NOMO-1 treated with dmso at 0.1 percent for 144 hours (cell line): ENCODE data around the gene SLAMF8.

Source experiments
- DNase-seq: peaks from one replicate; lab custom pipeline; 2025; ENCODE audit not compliant: unreplicated experiment; lab: John Stamatoyannopoulos, UW

Gene SLAMF8

DNA sequence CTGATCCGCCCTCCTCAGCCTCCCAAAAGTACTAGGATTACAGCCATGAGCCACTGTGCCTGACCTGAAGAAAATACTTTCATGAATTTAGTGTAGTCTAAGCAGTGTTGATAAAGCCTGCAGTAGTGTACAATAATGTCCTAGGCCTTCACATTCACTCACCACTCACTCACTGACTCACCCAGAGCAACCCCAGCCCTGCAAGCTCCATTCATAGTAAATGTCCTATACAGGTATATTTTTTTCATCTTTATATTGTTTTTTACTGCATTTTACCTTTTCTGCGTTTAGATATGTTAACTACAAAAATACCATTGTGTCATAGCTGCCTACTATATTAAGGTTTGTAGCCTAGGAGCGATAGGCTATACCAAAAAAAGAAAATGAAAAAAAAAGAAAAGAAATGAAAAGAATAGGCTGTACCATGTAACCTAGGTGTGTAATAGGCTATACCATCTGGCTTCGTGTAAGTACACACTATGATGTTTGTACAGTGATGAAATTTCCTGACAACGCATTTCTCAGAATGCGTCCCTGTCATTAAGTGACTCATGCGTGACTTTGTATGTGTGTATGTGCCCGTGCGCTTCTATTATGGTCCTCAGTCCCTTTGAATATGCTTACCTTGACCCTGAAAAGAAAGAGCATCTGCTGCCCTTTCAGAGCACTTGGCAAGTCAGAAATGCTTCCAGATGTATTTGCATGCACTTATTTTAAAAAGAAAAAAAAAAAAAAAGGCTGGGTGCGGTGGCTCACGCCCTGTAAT is 9.2 kb upstream of the SLAMF8 start:
- DNase-seq: no peak

DNA sequence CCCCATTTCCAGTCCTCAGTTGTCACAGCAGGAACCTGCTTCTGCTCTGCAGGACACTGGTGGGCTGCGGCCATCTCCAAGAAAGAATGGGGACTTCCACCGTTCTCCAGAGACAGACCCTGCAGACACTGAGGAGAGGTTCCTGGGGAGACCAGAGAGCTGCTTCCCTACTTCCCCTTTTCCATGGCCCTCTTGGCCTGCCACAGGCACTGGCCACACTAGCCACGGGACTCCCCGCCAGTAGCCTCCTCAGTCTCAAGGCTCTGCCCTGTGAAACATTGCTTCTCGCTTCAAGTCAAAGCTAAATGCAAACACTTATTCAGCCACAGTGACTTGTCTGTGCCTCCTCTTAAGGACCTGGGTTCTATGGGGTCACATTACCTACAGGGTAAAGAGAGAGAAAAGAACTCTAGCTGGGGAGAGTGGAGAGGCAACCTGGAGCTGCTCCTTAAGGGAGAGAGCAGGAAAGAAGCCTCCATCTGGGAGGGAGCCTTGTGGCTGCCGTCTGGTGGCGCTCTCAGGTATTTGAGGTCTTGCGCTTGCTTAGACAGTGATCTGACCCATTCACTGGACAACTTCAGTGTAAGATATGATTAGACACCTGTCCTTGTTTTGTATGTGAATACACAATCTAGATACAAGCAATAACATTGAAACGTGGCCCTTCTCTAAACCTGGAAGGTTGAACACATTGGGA is 5.4 kb upstream of the SLAMF8 start:
- DNase-seq: no peak

DNA sequence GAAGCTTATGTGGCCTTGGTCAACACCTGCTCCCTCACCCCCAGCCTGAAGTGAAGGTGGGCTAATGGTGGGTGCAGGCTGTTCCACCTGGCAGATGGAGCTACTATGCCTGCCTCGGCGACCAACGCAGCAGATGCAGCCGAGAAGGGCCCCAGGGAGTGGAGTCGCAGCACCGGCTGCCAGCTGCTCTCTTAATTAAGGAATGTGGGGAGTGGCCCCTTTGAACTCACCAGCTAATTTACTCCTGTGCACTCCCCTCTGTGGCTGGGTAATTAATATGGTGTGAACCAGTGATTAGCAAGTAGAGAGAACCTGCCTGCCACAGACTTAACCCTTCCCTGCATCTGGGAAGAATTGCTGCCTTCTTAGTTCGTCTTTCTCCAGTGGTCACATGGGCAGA is 3.3 kb upstream of the SLAMF8 start:
- no peak for DNase-seq

DNA sequence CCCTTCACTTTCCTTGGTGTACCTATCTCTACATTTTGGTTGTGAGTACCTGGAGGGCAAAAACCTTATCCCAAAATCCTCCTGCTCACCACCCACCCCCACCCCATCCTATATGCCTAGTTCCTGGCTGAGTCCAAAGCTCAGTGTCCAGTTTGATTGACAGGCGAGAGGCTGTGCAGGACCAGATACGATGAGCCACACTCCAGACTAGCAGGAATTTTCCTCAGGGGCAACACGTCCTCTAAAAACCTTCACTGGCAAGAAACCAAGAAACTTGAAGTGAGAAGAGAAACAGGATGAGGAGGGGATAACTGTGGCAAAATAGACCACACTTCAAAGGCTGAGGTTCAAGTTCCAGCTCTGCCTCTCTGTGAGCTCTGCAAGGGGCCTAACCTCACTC is 1.1 kb upstream of the SLAMF8 start:
- DNase-seq: no peak

DNA sequence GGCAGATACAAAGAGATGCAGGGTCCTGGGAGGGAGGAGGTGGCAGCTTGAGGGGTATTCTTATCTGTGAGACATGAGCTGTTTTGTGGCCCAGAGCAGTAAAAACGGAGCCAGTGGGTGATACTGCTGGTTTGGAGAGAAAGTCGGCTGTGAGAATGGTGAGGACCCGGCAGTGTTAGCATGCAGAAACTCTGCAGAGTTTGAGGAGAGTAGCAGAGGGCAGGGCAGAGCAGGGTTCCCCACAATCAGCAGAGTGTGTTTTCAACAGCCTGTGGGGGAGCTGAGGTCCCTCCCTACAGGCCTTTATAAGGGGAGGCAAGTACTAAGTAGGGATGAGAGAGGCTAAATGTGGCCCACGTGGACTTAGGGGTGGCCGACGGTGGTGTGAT is 423 bp downstream of the SLAMF8 start:
- no peak for DNase-seq

DNA sequence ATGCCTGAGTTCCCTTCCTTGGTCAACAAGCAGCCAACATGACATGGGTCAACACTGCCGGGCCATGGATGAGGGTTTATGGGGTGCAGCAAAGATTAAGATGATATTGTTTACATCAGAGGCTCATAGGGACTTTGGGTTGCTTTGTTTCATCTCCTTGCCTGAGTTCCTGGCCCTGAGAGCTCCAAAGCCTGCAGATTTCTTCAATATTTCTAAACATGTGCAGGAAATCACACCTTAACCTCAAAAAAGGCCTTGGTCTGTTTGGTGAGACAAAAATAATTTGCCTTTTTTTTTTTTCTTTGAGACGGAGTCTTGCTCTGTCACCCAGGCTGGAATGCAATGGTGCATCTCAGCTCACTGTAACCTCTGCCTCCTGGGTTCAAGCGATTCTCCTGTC is 876 bp downstream of the SLAMF8 start:
- DNase-seq: no peak

DNA sequence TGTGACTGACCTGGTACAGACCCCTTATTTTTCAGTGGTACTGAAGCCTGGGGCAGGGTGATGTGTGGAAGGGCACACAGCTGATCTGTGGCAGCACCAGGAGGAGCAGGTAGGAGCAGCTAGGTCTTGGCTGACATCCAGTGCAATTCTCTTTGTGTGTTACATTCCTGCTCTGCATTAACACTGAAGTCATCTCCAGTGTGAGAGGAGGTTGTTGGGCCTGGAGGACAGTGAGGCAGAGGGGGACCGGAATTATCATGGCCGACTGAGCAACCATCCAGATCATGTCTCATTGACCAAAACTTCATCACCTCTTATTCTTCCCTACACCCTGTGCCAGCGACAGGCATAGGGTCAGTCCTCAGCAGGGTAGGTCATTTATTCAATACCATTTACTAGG is 1.5 kb downstream of the SLAMF8 start:
- no peak for DNase-seq

DNA sequence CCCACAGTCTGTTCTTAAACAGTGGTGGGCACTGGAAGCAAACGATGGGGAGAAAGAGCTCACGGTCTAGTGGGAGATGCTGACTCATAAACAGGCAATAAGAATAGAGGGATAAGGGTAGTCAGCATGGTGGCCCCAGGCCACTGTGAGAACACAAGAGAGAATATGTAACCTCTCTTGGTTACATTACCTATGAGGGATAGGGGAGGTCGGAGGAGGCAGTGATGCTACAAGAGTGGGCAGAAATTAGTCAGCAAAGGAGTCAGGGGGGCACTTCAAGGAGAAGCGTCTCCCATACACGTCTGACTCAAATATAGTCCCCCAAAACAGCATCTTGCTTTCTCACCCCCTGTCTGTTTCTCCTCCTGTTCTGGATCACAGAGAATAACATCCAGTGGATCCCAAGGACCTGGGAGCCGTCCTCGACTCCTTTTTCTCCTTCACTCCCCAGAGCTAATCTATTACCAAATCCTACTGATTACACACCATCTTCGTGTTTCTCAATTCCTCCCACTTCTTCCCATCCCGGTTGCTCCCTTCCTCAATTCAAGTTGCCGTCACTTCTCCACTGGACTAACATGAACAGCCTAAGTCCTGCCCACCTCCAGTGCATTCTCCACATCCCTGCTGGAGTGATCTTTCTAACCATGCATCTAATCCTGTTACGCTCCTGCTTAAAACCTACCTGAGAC is 2.1 kb downstream of the SLAMF8 start:
- DNase-seq: no peak

DNA sequence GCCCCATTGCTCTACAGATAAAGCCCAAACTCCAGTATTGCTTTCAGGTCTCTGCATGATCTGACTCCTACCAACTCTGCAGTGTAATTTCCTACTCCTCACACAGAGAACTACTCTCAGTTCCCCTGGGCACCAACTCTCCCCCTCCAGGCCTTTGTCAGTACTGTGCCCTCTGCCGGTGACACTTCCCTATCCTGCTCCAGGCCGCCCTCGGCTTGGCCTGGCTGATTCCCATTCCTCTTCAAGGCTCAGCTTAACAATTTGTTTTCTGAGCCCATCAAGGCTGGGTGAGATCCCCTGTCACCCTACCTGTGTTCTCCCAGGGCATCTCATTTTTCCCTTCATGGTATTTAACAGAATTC is 2.6 kb downstream of the SLAMF8 start:
- peak; percentile 92 for DNase-seq

DNA sequence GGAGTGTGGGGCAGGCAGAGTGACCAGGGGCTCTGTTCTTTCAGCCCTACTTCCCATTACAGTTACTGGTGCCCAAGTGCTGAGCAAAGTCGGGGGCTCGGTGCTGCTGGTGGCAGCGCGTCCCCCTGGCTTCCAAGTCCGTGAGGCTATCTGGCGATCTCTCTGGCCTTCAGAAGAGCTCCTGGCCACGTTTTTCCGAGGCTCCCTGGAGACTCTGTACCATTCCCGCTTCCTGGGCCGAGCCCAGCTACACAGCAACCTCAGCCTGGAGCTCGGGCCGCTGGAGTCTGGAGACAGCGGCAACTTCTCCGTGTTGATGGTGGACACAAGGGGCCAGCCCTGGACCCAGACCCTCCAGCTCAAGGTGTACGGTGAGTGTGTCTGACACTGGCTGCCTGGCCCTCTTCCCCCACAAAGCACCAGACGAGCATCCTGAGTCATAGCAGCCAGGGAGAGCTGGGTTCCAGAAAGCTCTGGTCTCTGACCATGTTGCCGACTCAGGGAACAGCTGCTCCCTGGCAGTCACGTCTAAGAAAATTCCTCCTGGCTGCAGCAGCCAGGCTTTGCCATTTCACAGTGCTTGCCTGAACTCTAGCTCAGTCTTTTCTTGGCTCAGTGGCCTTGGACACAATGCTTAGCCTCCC is 3.3 kb downstream of the SLAMF8 start:
- no peak for DNase-seq

DNA sequence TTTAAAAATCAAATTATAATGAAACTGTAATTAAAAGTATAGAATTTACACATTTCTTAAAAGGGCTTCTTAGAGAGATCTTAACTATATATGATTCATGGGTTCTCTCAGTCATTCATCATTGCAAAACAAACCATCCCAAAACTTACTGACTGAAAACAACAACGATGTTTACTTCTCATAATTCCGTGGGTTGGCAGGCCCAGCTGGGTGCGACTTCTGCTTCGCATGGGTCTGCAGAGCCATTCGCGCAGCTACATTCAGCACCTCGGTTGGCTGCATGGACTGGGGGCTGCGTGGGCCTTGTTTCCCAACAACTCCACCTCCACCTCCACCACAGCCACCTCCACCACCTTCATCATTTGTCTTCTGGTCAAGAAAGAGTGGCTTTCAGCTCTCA is 4.0 kb downstream of the SLAMF8 start:
- no peak for DNase-seq

DNA sequence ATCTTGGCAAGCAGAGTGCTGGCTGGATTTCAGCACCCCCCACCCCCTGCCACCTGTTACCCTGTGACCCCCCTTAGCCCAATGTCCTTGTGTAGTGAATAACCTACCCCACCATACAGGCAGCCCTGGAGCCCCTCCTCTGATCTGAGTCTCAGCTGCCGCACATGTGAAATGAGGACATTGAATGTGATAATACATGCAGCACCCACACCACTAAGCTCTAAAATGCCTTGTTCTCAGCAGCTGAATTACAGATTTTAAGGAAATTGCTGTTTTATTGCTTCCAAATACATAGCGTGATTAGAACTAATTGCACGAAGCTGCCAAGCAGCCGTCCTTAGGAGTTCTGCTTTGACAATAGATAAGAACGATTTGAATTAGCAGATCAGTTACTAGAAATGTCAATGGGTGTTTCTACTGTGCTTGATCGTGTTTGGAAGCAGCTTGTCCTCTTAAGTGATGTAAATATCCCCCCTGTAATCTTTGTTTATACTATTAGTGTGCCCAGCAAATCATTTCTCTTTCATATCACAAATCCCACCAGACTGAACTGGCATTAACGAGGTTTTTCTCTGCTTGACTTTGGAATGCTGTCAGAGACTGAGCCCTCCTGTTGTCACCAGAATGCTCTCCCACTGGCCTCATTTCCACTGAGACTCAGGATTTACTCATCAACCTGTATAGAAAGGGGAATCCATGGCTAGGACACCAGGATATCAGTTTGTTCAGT is 4.9 kb downstream of the SLAMF8 start:
- no peak for DNase-seq

DNA sequence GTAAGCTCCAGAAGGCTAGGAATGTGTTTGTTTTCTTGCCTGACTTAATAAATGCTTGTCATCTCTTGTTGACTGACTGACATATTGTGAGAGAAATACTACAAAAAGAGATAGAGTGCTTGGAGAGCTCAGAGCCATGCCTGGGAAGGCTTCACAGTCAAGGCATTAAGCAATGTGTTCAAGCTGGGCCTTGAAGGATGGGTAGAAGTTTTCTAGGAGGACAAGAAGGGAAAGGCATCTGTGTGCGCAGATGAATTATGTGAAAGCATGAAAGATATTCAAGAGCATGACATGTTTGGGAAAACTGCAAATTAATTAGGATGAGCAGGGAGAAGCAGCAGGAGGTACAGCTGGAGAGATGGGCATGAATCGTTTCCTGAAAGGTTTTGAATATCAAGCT is 5.6 kb downstream of the SLAMF8 start:
- no peak for DNase-seq

DNA sequence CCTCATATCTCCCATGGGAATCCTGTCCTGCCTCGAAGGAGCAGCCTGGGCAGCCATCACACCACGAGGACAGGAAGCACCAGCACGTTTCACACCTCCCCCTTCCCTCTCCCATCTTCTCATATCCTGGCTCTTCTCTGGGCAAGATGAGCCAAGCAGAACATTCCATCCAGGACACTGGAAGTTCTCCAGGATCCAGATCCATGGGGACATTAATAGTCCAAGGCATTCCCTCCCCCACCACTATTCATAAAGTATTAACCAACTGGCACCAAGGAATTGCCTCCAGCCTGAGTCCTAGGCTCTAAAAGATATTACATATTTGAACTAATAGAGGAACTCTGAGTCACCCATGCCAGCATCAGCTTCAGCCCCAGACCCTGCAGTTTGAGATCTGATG is 8.7 kb downstream of the SLAMF8 start:
- DNase-seq: no peak

DNA sequence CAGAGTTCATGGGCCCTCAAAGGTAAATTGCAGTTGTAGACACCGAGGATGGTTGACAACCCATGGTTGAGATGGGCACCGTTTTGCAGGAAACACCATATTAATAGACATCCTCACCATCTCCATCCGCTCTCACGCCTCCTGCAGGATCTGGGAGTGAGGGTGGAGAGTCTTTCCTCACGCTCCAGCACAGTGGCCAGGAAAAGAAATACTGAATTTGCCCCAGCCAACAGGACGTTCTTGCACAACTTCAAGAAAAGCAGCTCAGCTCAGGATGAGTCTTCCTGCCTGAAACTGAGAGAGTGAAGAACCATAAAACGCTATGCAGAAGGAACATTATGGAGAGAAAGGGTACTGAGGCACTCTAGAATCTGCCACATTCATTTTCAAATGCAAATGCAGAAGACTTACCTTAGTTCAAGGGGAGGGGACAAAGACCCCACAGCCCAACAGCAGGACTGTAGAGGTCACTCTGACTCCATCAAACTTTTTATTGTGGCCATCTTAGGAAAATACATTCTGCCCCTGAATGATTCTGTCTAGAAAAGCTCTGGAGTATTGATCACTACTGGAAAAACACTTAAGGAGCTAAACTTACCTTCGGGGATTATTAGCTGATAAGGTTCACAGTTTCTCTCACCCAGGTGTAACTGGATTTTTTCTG is 9.3 kb downstream of the SLAMF8 start:
- no peak for DNase-seq

DNA sequence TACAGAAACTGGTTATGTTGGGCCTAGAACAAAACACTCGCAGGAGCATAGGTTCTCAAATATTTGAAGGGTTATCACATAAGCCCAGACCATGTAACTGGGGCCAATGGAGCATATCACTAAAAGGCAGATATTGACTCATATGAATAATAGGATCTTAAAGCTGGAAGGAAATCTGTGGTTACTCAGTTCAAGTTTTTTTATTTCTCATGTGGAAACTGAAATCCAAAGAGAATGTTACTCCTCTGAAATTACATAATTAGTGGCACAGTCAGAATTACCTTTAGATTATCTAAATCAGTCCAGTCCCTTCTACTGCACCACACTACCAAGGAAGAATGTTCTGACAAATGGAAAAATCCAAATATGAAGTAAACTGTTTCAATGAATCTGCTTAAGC is 12.0 kb downstream of the SLAMF8 start:
- no peak for DNase-seq

DNA sequence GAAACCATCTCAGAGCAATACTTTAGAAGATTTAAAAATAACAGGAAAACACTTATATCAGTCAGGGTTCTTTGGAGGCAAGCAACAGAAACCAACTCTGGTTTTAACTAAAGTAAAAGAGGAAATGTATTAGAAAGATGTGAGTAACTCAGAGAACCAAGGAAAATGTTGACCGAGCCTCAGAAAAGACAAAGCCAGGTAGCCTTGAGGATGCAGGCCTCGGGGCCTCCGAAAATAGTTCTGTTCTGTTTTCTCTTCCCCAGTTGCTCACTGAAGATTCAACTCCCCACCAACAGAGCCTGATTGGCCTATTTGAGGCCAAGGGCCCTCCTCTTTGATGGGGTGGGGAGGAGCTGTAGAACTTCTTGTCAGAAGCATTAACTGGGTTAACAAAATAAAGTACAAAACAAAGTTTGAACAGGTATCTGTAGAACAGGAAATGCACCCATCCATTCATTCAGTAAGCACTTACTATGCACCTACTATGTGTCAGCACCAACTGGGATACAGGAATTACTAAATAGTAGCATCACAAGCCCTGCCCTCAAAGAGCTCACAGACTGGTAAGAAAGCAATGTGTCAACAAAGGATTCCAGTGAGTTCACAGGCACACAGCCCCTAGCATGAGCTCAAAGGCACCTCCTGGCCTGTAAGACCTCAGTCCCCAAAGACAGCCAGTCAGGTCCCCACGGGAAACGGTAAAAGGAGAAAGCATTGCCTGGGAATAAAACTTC is 12.6 kb downstream of the SLAMF8 start:
- no peak for DNase-seq

DNA sequence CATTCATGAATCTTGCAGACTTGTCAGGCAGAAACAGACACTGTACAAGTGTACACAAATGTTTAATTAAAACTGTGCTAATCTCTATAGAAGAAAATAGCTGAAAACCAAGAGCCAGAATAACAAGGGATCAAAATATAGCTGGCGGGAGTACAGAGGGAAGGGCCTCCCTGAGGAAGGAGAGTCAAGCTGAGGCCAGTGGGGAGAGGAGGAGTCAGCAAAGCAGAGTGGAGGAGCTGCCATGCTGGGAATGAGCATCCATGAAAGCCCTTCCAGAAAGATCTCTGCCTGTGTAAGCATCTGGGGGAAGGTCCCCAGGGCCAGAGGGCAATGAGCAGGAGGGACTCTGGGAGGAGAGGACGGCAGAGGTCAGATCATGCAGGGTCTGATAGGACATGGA is 15.1 kb downstream of the SLAMF8 start:
- no peak for DNase-seq

DNA sequence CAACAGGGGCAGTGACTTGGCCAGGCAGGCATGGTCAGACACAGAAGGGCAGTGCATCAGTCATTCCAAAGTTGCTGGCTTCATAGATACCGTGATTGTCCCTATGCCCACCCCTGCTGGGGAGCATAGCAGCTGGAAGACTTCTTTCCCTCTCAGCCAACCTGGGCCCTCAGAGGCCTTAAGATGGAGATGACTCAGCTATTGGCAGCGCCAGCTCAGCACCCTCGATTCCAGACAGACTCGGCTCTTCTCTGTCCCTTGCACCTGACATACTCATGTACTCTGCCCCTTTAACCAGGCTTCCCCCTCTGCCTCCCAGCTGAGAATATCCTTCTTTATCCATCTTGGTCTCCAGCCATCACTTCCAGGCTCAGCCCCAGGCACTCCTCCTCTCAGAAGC is 16.8 kb downstream of the SLAMF8 start:
- DNase-seq: no peak
